ENCODE results near the gene EMP3. TPM values are rescaled to one million over a fixed set of nuclear protein-coding genes. Genes with fewer than 3 reads are reported as not detected.
A peak's percentile ranks its signal among the peaks of the same experiment; 100 is the strongest.

The EMP3 gene
- total and polyA plus RNA-seq, 2 of the 13 experiments (the other 11 are each of a cell fraction or from before 2014, with no cell fraction given), result 2.2 to 7.8 TPM

DNA sequence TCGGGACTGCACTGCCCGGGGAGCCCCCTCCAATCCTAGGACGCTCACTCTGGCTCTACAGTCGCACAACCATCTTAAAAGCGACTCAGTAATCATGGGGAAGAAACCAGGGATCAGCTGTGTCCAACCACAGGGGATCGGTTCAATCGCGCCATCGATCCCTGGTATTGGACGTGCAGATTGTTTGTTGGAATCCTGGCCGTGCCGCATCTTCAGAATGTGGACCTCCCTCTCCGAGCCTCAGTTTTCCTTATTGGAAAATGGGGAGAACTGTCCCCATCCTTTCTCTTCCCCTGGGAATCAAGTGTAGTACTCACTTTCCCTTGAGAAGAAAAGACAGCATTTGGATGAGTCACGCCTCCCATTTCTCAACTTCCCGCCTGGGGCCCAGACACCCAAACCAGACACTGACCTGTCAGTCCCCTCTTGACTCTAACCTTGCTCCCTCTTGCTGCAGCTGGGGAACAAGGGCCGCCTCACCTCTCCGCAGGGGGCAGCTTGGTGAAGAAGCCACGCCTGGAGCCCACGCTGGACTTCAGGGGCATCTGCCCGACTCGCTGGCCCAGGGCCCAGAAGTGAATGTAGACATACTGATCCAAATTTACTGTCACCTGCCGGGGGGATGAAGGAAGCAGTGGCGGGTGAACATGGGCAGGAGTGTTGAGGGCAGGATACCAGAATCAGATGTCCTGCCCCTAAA lies 17.6 kb downstream of the EMP3 start:
- no peak for DNase-seq (ENCODE audit: low spot score)
- Histone ChIP-seq H3K27ac (ENCODE audit: extremely low read length, insufficient read depth, low read length) (no peak overlapping the region), H3K4me3 (replicated peaks in 1 of 3; ENCODE audit: insufficient read depth in 1 of 3, low read depth in 2 of 3, low read length in 3 of 3) (no peak overlapping the region), H3K9me3 (ENCODE audit: low read length) (no peaks in the 10 kb centered on the region), H3K9ac (ENCODE audit: insufficient read depth, low read depth, low read length) (no peak overlapping the region), H3K4me2 (ENCODE audit: low read depth, low read length) (no peak overlapping the region), H3K27me3 (ENCODE audit: control insufficient read depth in 1 of 2, insufficient read depth in 2 of 2, low read length in 2 of 2) (no peaks in the 10 kb centered on the region), H4K20me1 (ENCODE audit: insufficient read depth, low read length) (no peaks in the 10 kb centered on the region), H3K36me3 (replicated peaks in 1 of 2; ENCODE audit: control insufficient read depth in 1 of 2, insufficient read depth in 2 of 2, low read length in 2 of 2) (peaks cover 1 to 17% of the 10 kb centered on the region in 2 experiments; a peak in 4 of 5 replicates), H3K79me2 (ENCODE audit: insufficient read depth, low read length) (no peaks in the 10 kb centered on the region), H2AFZ (ENCODE audit: low read length) (no peak overlapping the region), H3K4me1 (ENCODE audit: insufficient read depth, low read length) (peaks cover 11% of the 10 kb centered on the region)
- no TSS peak for BruUV-seq (replicated peaks)
- intact Hi-C loops (cut with micrococcal nuclease; ENCODE audit: unreplicated experiment) (no loop called here), in situ Hi-C loops (cut with HindIII; ENCODE audit: extremely low pct_ligation_motif_present, low pct_unique_long_range_greater_than_20kb) (no loop called here)
- no peak for FAIRE-seq
- POLR2A ChIA-PET, result no interaction called here
- TF ChIP-seq ZMYM2 (CRISPR knock-in tag; IDR thresholded peaks at IDR 0.05) (no peak), HMG20A (CRISPR knock-in tag; IDR thresholded peaks at IDR 0.05; ENCODE audit: borderline replicate concordance) (no peak), IRF9 (CRISPR knock-in tag; IDR thresholded peaks at IDR 0.05; ENCODE audit: borderline replicate concordance) (no peak), PHF20 (CRISPR knock-in tag; IDR thresholded peaks at IDR 0.05) (no peak), BRF2 (CRISPR knock-in tag; IDR thresholded peaks at IDR 0.05) (no peak), ZNF629 (CRISPR knock-in tag; conservative IDR thresholded peaks at IDR 0.05) (peak; percentile 69), ETS1 (CRISPR knock-in tag; IDR thresholded peaks at IDR 0.05) (no peak)
- TF ChIP-seq, protein P1, sequence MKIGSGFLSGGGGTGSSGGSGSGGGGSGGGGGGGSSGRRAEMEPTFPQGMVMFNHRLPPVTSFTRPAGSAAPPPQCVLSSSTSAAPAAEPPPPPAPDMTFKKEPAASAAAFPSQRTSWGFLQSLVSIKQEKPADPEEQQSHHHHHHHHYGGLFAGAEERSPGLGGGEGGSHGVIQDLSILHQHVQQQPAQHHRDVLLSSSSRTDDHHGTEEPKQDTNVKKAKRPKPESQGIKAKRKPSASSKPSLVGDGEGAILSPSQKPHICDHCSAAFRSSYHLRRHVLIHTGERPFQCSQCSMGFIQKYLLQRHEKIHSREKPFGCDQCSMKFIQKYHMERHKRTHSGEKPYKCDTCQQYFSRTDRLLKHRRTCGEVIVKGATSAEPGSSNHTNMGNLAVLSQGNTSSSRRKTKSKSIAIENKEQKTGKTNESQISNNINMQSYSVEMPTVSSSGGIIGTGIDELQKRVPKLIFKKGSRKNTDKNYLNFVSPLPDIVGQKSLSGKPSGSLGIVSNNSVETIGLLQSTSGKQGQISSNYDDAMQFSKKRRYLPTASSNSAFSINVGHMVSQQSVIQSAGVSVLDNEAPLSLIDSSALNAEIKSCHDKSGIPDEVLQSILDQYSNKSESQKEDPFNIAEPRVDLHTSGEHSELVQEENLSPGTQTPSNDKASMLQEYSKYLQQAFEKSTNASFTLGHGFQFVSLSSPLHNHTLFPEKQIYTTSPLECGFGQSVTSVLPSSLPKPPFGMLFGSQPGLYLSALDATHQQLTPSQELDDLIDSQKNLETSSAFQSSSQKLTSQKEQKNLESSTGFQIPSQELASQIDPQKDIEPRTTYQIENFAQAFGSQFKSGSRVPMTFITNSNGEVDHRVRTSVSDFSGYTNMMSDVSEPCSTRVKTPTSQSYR (CRISPR knock-in tag; IDR thresholded peaks at IDR 0.05; ENCODE audit: borderline replicate concordance), result no peak
- CTCF ChIA-PET (ENCODE audit: low intra/inter-chr PET ratio, low total read pairs), result no interaction called here
- 95% methylated on average over 21 of the region's 23 CpGs for WGBS (ENCODE audit: low lambda C conversion rate)
- no peak for ATAC-seq
